IPS-18c (cell line): ENCODE measurements around the gene MBD3L5.

Experiments used
- H3K4me3 ChIP-seq: 2 replicates; pipeline ENCODE4 v1.7.0; 2013; ENCODE audit warnings: low read depth, mild to moderate bottlenecking, low read length, moderate library complexity; ENCODE audit not compliant: insufficient read depth
- H3K9me3 ChIP-seq: one replicate; pipeline ENCODE4 v1.6.1; 2013; ENCODE audit warnings: mild to moderate bottlenecking, low read length, moderate library complexity; ENCODE audit not compliant: control insufficient read depth, insufficient read depth

Gene MBD3L5

GRCh38 chr19:7069904-7070226, 39.5 kb downstream of the MBD3L5 start:
- Histone ChIP-seq H3K4me3 (peak overlapping the region; percentile 90), H3K9me3 (no peaks in the 10 kb centered on the region)

GRCh38 chr19:7072541-7072940, 42.2 kb downstream of the MBD3L5 start:
- peaks cover 6% of the 10 kb centered on the region for H3K9me3 ChIP-seq
- H3K4me3 ChIP-seq, result no peak overlapping the region

GRCh38 chr19:7074705-7075282, 44.4 kb downstream of the MBD3L5 start:
- no peak overlapping the region for H3K4me3 ChIP-seq
- peaks cover 19% of the 10 kb centered on the region for H3K9me3 ChIP-seq

GRCh38 chr19:7076151-7076550, 45.8 kb downstream of the MBD3L5 start:
- Histone ChIP-seq H3K4me3 (no peak overlapping the region), H3K9me3 (peaks cover 31% of the 10 kb centered on the region)

GRCh38 chr19:7078008-7078407, 47.6 kb downstream of the MBD3L5 start:
- H3K4me3 ChIP-seq, result no peak overlapping the region
- peaks cover 46% of the 10 kb centered on the region for H3K9me3 ChIP-seq
